Fibroblast of skin of left quadriceps (primary cell): Measurements from ENCODE around the gene DAAM1.

Experiments used
- DNase-seq, 2 experiments: peaks; one replicate each; pipeline ENCODE4 v3.0.0-alpha.2; 2013; ENCODE audit warnings: low read depth in 2 of 2

Gene DAAM1

GRCh38 chr14:59187802-59188460, 536 bp upstream of the DAAM1 start:
- DNase-seq, result peak in 1 of 2 experiments; percentile 21

GRCh38 chr14:59189091-59189785, 771 bp downstream of the DAAM1 start:
- no peak for DNase-seq

GRCh38 chr14:59189786-59190368, 1.4 kb downstream of the DAAM1 start:
- DNase-seq, result peak; percentile 72 to 73

- no peak for DNase-seq
Observed at GRCh38 chr14:59190372-59190771, 1.9 kb downstream of the DAAM1 start.

- no peak for DNase-seq
Observed at GRCh38 chr14:59195912-59196311, 7.4 kb downstream of the DAAM1 start.

- DNase-seq, result no peak
Observed at GRCh38 chr14:59197695-59198262, 9.3 kb downstream of the DAAM1 start.

- no peak for DNase-seq
Observed at GRCh38 chr14:59199205-59199604, 10.7 kb downstream of the DAAM1 start.

- no peak for DNase-seq
Observed at GRCh38 chr14:59199614-59200013, 11.1 kb downstream of the DAAM1 start.

- DNase-seq, result no peak
Observed at GRCh38 chr14:59200195-59200594, 11.7 kb downstream of the DAAM1 start.

- DNase-seq, result no peak
Observed at GRCh38 chr14:59202031-59202430, 13.6 kb downstream of the DAAM1 start.

- no peak for DNase-seq
Observed at GRCh38 chr14:59204305-59204704, 15.8 kb downstream of the DAAM1 start.

- DNase-seq, result no peak
Observed at GRCh38 chr14:59206892-59207291, 18.4 kb downstream of the DAAM1 start.

- no peak for DNase-seq
Observed at GRCh38 chr14:59207506-59207933, 19.1 kb downstream of the DAAM1 start.

- DNase-seq, result no peak
Observed at GRCh38 chr14:59208224-59208814, 19.9 kb downstream of the DAAM1 start.

- DNase-seq, result no peak
Observed at GRCh38 chr14:59208954-59209353, 20.5 kb downstream of the DAAM1 start.

- DNase-seq, result no peak
Observed at GRCh38 chr14:59210621-59211020, 22.2 kb downstream of the DAAM1 start.

- DNase-seq, result no peak
Observed at GRCh38 chr14:59213368-59214315, 25.2 kb downstream of the DAAM1 start.

GRCh38 chr14:59214702-59215302, 26.3 kb downstream of the DAAM1 start:
- DNase-seq, result no peak

- no peak for DNase-seq
Observed at GRCh38 chr14:59215322-59215721, 26.9 kb downstream of the DAAM1 start.

- no peak for DNase-seq
Observed at GRCh38 chr14:59215757-59216156, 27.3 kb downstream of the DAAM1 start.

GRCh38 chr14:59217011-59217410, 28.5 kb downstream of the DAAM1 start:
- DNase-seq, result no peak
